Activated naive CD8-positive, alpha-beta T cell treated with anti-CD3 and anti-CD28 coated beads, Interleukin-2, amount 50 U/mL, for 24 hours (primary cell): ENCODE results near the gene MCM3AP.

Source experiments
- ATAC-seq: fragments of 150-1000 bp; cut with Tn5 transposase; one replicate; pipeline ENCODE4 v1.10.0; 2021
- DNase-seq: peaks from one replicate; pipeline ENCODE4 v3.0.0; 2021
- H3K27ac Mint-ChIP-seq: one replicate; pipeline ENCODE4 v1.8.0; 2021; ENCODE audit warnings: mild to moderate bottlenecking, mixed read lengths
- H3K27me3 Mint-ChIP-seq: one replicate; pipeline ENCODE4 v1.8.0; 2021; ENCODE audit warnings: mixed read lengths
- H3K36me3 Mint-ChIP-seq: one replicate; pipeline ENCODE4 v1.8.0; 2021; ENCODE audit warnings: low read depth, mixed read lengths
- H3K4me1 Mint-ChIP-seq: one replicate; pipeline ENCODE4 v1.8.0; 2021; ENCODE audit warnings: mixed read lengths
- H3K4me3 Mint-ChIP-seq: one replicate; pipeline ENCODE4 v1.8.0; 2021; ENCODE audit warnings: mild to moderate bottlenecking, moderate library complexity, mixed read lengths
- H3K9me3 Mint-ChIP-seq: one replicate; pipeline ENCODE4 v1.8.0; 2021; ENCODE audit warnings: mixed read lengths

The MCM3AP gene

GRCh38 chr21:46215436-46216131, 69.8 kb downstream of the MCM3AP start:
- H3K27me3 Mint-ChIP-seq = no peaks in the 10 kb centered on the region
- DNase-seq (no peak), ATAC-seq (no peak)
- H3K9me3 Mint-ChIP-seq = no peaks in the 10 kb centered on the region
- no peak overlapping the region for H3K4me3 Mint-ChIP-seq
- H3K27ac Mint-ChIP-seq = no peak overlapping the region
- no peaks in the 10 kb centered on the region for H3K36me3 Mint-ChIP-seq
- no peaks in the 10 kb centered on the region for H3K4me1 Mint-ChIP-seq

- H3K27me3 Mint-ChIP-seq = no peaks in the 10 kb centered on the region
- no peak overlapping the region for H3K27ac Mint-ChIP-seq
- H3K9me3 Mint-ChIP-seq = no peaks in the 10 kb centered on the region
- DNase-seq (no peak), ATAC-seq (no peak)
- H3K4me1 Mint-ChIP-seq = no peaks in the 10 kb centered on the region
- H3K4me3 Mint-ChIP-seq = no peak overlapping the region
- H3K36me3 Mint-ChIP-seq = no peaks in the 10 kb centered on the region
Measured at GRCh38 chr21:46214478-46215340, 70.7 kb downstream of the MCM3AP start.

- Mint-ChIP-seq H3K4me1 (no peaks in the 10 kb centered on the region), H3K4me3 (no peak overlapping the region), H3K9me3 (no peaks in the 10 kb centered on the region), H3K27ac (no peak overlapping the region), H3K27me3 (no peaks in the 10 kb centered on the region), H3K36me3 (no peaks in the 10 kb centered on the region)
- ATAC-seq (no peak), DNase-seq (no peak)
Measured at GRCh38 chr21:46213620-46214286, 71.7 kb downstream of the MCM3AP start.

GRCh38 chr21:46212721-46213484, 72.5 kb downstream of the MCM3AP start:
- Mint-ChIP-seq H3K36me3 (no peaks in the 10 kb centered on the region), H3K27ac (no peak overlapping the region), H3K4me1 (no peaks in the 10 kb centered on the region), H3K27me3 (no peaks in the 10 kb centered on the region), H3K4me3 (no peak overlapping the region), H3K9me3 (no peaks in the 10 kb centered on the region)
- ATAC-seq (no peak), DNase-seq (no peak)

- DNase-seq (no peak), ATAC-seq (no peak)
- Mint-ChIP-seq H3K9me3 (no peaks in the 10 kb centered on the region), H3K27ac (no peak overlapping the region), H3K4me3 (no peak overlapping the region), H3K4me1 (no peaks in the 10 kb centered on the region), H3K27me3 (no peaks in the 10 kb centered on the region), H3K36me3 (no peaks in the 10 kb centered on the region)
Measured at GRCh38 chr21:46211786-46212720, 73.4 kb downstream of the MCM3AP start.

- no peak overlapping the region for H3K27ac Mint-ChIP-seq
- DNase-seq (no peak), ATAC-seq (no peak)
- H3K4me3 Mint-ChIP-seq = no peak overlapping the region
- no peaks in the 10 kb centered on the region for H3K36me3 Mint-ChIP-seq
- no peaks in the 10 kb centered on the region for H3K27me3 Mint-ChIP-seq
- H3K9me3 Mint-ChIP-seq = no peaks in the 10 kb centered on the region
- no peaks in the 10 kb centered on the region for H3K4me1 Mint-ChIP-seq
Measured at GRCh38 chr21:46211376-46211775, 74.0 kb downstream of the MCM3AP start.

GRCh38 chr21:46210378-46211136, 74.9 kb downstream of the MCM3AP start:
- Mint-ChIP-seq H3K4me1 (no peaks in the 10 kb centered on the region), H3K4me3 (no peak overlapping the region), H3K36me3 (no peaks in the 10 kb centered on the region), H3K27me3 (no peaks in the 10 kb centered on the region), H3K27ac (no peak overlapping the region), H3K9me3 (no peaks in the 10 kb centered on the region)
- ATAC-seq (no peak), DNase-seq (no peak)

- Mint-ChIP-seq H3K36me3 (peaks cover 2% of the 10 kb centered on the region), H3K27me3 (no peaks in the 10 kb centered on the region), H3K9me3 (no peaks in the 10 kb centered on the region), H3K27ac (no peak overlapping the region), H3K4me1 (no peaks in the 10 kb centered on the region), H3K4me3 (no peak overlapping the region)
- DNase-seq (no peak), ATAC-seq (no peak)
Measured at GRCh38 chr21:46208761-46209721, 76.4 kb downstream of the MCM3AP start.

GRCh38 chr21:46207920-46208591, 77.4 kb downstream of the MCM3AP start:
- Mint-ChIP-seq H3K4me1 (no peaks in the 10 kb centered on the region), H3K36me3 (peaks cover 2% of the 10 kb centered on the region), H3K27ac (no peak overlapping the region), H3K4me3 (no peak overlapping the region), H3K9me3 (no peaks in the 10 kb centered on the region), H3K27me3 (no peaks in the 10 kb centered on the region)
- ATAC-seq = no peak
- DNase-seq = no peak

GRCh38 chr21:46207006-46207919, 78.1 kb downstream of the MCM3AP start:
- H3K27me3 Mint-ChIP-seq = no peaks in the 10 kb centered on the region
- ATAC-seq = no peak
- no peaks in the 10 kb centered on the region for H3K9me3 Mint-ChIP-seq
- H3K27ac Mint-ChIP-seq = no peak overlapping the region
- H3K4me3 Mint-ChIP-seq = no peak overlapping the region
- no peaks in the 10 kb centered on the region for H3K4me1 Mint-ChIP-seq
- peaks cover 2% of the 10 kb centered on the region for H3K36me3 Mint-ChIP-seq
- DNase-seq = no peak
